ENCODE measurements around the gene KRTAP4-3.

The KRTAP4-3 gene

DNA sequence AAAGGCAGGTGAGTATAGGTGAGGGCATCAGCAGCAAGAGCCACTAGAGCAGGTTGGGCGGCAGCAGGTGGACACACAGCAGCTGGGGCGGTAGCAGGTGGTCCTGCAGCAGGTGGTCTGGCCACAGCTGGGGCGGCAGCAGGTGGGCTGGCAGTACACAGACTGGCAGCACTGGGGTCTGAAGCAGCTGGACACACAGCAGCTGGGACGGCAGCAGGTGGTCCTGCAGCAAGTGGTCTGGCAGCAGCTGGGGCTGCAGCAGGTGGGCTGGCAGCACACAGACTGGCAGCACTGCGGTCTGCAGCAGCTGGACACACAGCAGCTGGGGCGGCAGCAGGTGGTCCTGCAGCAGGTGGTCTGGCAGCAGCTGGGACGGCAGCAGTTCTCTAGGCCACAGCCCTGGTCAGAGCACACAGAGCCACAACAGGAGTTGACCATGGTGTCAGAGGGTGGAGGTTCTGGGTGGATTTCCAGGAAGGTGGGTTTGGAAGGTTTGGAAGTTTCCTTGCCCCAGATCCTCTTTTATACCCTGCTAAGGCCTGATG, 9.8 kb upstream of the KRTAP4-3 start, which contains the start of gene KRTAP4-2:
Gene KRTAP4-2, minus strand, starts transcription at position 495 of the 545 bp plus-strand sequence. Its CDS starts 57 bp downstream, at position 438.
- no peaks in the 10 kb centered on the region for H3K27me3 ChIP-seq (ENCODE audit: insufficient read depth, low read depth)
- no peak within 1 kb of the TSS for H2AFZ ChIP-seq (ENCODE audit: low read depth)
- H3K4me3 ChIP-seq (IDR thresholded peaks at IDR 0.05; ENCODE audit: insufficient read depth, low read depth, low read length) = no peak within 1 kb of the TSS
- H3K36me3 ChIP-seq (ENCODE audit: insufficient read depth) = no peaks in the 10 kb centered on the region
- no peak within 1 kb of the TSS for H3K9ac ChIP-seq
- no peaks in the 10 kb centered on the region for H3K79me2 ChIP-seq (ENCODE audit: insufficient read depth, low read depth)
- no peak within 1 kb of the TSS for H3K27ac ChIP-seq
- peaks cover 10% of the 10 kb centered on the region for H3K4me1 ChIP-seq (ENCODE audit: low read depth, poor library complexity, severe bottlenecking)
- no peak within 1 kb of the TSS for H3K4me2 ChIP-seq
- H4K20me1 ChIP-seq (ENCODE audit: insufficient read depth) = no peaks in the 10 kb centered on the region
- TF ChIP-seq CTCF (conservative IDR thresholded peaks at IDR 0.05; ENCODE audit: low read depth, low read length) = no peak

- Histone ChIP-seq H3K4me2 (no peak overlapping the region), H3K79me2 (ENCODE audit: insufficient read depth, low read depth) (no peaks in the 10 kb centered on the region)
- TF ChIP-seq CTCF (conservative IDR thresholded peaks at IDR 0.05; ENCODE audit: low read depth, low read length) = no peak
Measured at GRCh38 chr17:41176744-41177387, 8.8 kb upstream of the KRTAP4-3 start.

GRCh38 chr17:41171886-41172285, 3.9 kb upstream of the KRTAP4-3 start:
- H3K9ac ChIP-seq = no peak overlapping the region
- no peaks in the 10 kb centered on the region for H4K20me1 ChIP-seq (ENCODE audit: insufficient read depth)
- H3K27ac ChIP-seq = no peak overlapping the region
- no peaks in the 10 kb centered on the region for H3K27me3 ChIP-seq (ENCODE audit: insufficient read depth, low read depth)
- no peak for TF ChIP-seq CTCF (conservative IDR thresholded peaks at IDR 0.05; ENCODE audit: low read depth, low read length)
- H3K36me3 ChIP-seq (ENCODE audit: insufficient read depth) = no peaks in the 10 kb centered on the region
- no peak overlapping the region for H3K4me2 ChIP-seq
- H3K4me1 ChIP-seq (ENCODE audit: low read depth, poor library complexity, severe bottlenecking) = peaks cover 7% of the 10 kb centered on the region
- H2AFZ ChIP-seq (ENCODE audit: low read depth) = no peak overlapping the region
- H3K4me3 ChIP-seq (IDR thresholded peaks at IDR 0.05; ENCODE audit: insufficient read depth, low read depth, low read length) = no peak overlapping the region
- no peaks in the 10 kb centered on the region for H3K79me2 ChIP-seq (ENCODE audit: insufficient read depth, low read depth)

More at GRCh38 chr17:41176744-41177387, 8.8 kb upstream of the KRTAP4-3 start:
- Histone ChIP-seq H3K4me1 (ENCODE audit: low read depth, poor library complexity, severe bottlenecking) (peaks cover 10% of the 10 kb centered on the region), H3K36me3 (ENCODE audit: insufficient read depth) (no peaks in the 10 kb centered on the region), H2AFZ (ENCODE audit: low read depth) (no peak overlapping the region), H4K20me1 (ENCODE audit: insufficient read depth) (no peaks in the 10 kb centered on the region), H3K4me3 (IDR thresholded peaks at IDR 0.05; ENCODE audit: insufficient read depth, low read depth, low read length) (no peak overlapping the region), H3K27ac (no peak overlapping the region), H3K9ac (no peak overlapping the region), H3K27me3 (ENCODE audit: insufficient read depth, low read depth) (no peaks in the 10 kb centered on the region)

GRCh38 chr17:41167561-41167960, 460 bp downstream of the KRTAP4-3 start:
- H3K27ac ChIP-seq = no peak overlapping the region
- no peak overlapping the region for H3K4me2 ChIP-seq
- H2AFZ ChIP-seq (ENCODE audit: low read depth) = no peak overlapping the region
- no peak overlapping the region for H3K4me3 ChIP-seq (IDR thresholded peaks at IDR 0.05; ENCODE audit: insufficient read depth, low read depth, low read length)
- no peaks in the 10 kb centered on the region for H3K36me3 ChIP-seq (ENCODE audit: insufficient read depth)
- H3K4me1 ChIP-seq (ENCODE audit: low read depth, poor library complexity, severe bottlenecking) = no peaks in the 10 kb centered on the region
- H3K79me2 ChIP-seq (ENCODE audit: insufficient read depth, low read depth) = no peaks in the 10 kb centered on the region
- no peaks in the 10 kb centered on the region for H4K20me1 ChIP-seq (ENCODE audit: insufficient read depth)
- no peaks in the 10 kb centered on the region for H3K27me3 ChIP-seq (ENCODE audit: insufficient read depth, low read depth)
- TF ChIP-seq CTCF (conservative IDR thresholded peaks at IDR 0.05; ENCODE audit: low read depth, low read length) = no peak
- no peak overlapping the region for H3K9ac ChIP-seq
